GM23248 (cell line): ENCODE measurements around the gene C1orf105. TPM values are rescaled to one million over a fixed set of nuclear protein-coding genes. Genes with fewer than 3 reads are reported as not detected.

Source experiments
- DNase-seq: peaks from one replicate; pipeline ENCODE4 v3.0.0-alpha.2; 2015
- H2AFZ ChIP-seq: fragments of 200-600 bp; sonication (generic); 2 replicates; pipeline ENCODE4 v1.6.1; 2016; ENCODE audit warnings: antibody characterized with exemption
- H3F3A ChIP-seq: fragments of 200-600 bp; sonication (generic); 2 replicates; pipeline ENCODE4 v1.6.1; 2016; ENCODE audit warnings: mild to moderate bottlenecking, antibody characterized with exemption, mixed run types; ENCODE audit not compliant: insufficient read depth
- H3K27ac ChIP-seq: fragments of 200-600 bp; sonication (generic); 2 replicates; pipeline ENCODE4 v1.5.1; 2016; ENCODE audit warnings: mild to moderate bottlenecking
- H3K27me3 ChIP-seq: fragments of 200-600 bp; sonication (generic); replicated peaks from 2 replicates; pipeline ENCODE4 v1.6.1; 2016; ENCODE audit warnings: mild to moderate bottlenecking; ENCODE audit not compliant: insufficient read depth
- H3K36me3 ChIP-seq: fragments of 200-600 bp; sonication (generic); 2 replicates; pipeline ENCODE4 v1.6.1; 2016; ENCODE audit warnings: low read depth, mild to moderate bottlenecking
- H3K4me1 ChIP-seq: fragments of 200-600 bp; sonication (generic); 2 replicates; pipeline ENCODE4 v1.6.1; 2016; ENCODE audit warnings: mild to moderate bottlenecking; ENCODE audit not compliant: insufficient read depth
- H3K4me2 ChIP-seq: fragments of 200-600 bp; sonication (generic); one replicate; pipeline ENCODE4 v1.6.1; 2016; ENCODE audit warnings: mild to moderate bottlenecking; ENCODE audit not compliant: unreplicated experiment
- H3K4me3 ChIP-seq: fragments of 200-600 bp; sonication (generic); 2 replicates; pipeline ENCODE4 v1.5.1; 2016; ENCODE audit warnings: mild to moderate bottlenecking
- H3K79me2 ChIP-seq: fragments of 200-600 bp; sonication (generic); 2 replicates; pipeline ENCODE4 v1.6.1; 2016; ENCODE audit warnings: mild to moderate bottlenecking; ENCODE audit not compliant: insufficient read depth
- H3K9ac ChIP-seq: fragments of 200-600 bp; sonication (generic); 2 replicates; pipeline ENCODE4 v1.6.1; 2016; ENCODE audit warnings: mild to moderate bottlenecking
- H3K9me2 ChIP-seq: fragments of 200-600 bp; sonication (generic); 2 replicates; pipeline ENCODE4 v1.6.1; 2016; ENCODE audit warnings: mixed run types, mild to moderate bottlenecking, moderate library complexity; ENCODE audit not compliant: insufficient read depth
- H3K9me3 ChIP-seq: fragments of 200-600 bp; sonication (generic); one replicate; pipeline ENCODE4 v1.6.1; 2017; ENCODE audit warnings: low read depth
- H4K20me1 ChIP-seq: fragments of 200-600 bp; sonication (generic); 2 replicates; pipeline ENCODE4 v1.6.0; 2016; ENCODE audit not compliant: insufficient read depth
- EZH2 ChIP-seq: fragments of 200-600 bp; sonication (generic); IDR thresholded peaks from 2 replicates; pipeline ENCODE4 v1.6.1; 2018; ENCODE audit warnings: antibody characterized with exemption, mild to moderate bottlenecking; ENCODE audit not compliant: insufficient read depth, poor library complexity, severe bottlenecking
- EZH2phosphoT487 ChIP-seq: fragments of 200-600 bp; sonication (generic); IDR thresholded peaks from 2 replicates; pipeline ENCODE4 v1.6.1; 2018; ENCODE audit warnings: antibody characterized with exemption, moderate library complexity, mild to moderate bottlenecking, low read depth; ENCODE audit not compliant: insufficient read depth
- WGBS, 2 experiments: methylation state at CpG; one replicate each; pipeline ENCODE4 v1.1.6; 2015 to 2017; ENCODE audit warnings: low lambda C conversion rate in 2 of 2, low coverage in 1 of 2; ENCODE audit errors: missing lambda C conversion rate in 2 of 2; 5-methylcytosine and 5-hydroxymethylcytosine counted together
- in situ Hi-C: fragments of 300-500 bp; cut with MboI; formaldehyde crosslinking; loops from 2 replicates; pipeline ENCODE4 v1.15.0; 2020
- polyA plus RNA-seq: library from polyadenylated mRNA; unstranded; fragments of >200 nt; fragmentation: Nextera tagmentation; extraction: Ambion mirVana; gene quantifications from 2 replicates; pipeline ENCODE4 v1.2.1, GENCODE V29; 2016
- total RNA-seq: library from RNA; depleted of rRNA; stranded (reverse); fragments of >200 nt; shearing (Covaris generic); gene quantifications from 2 replicates; pipeline ENCODE4 v1.2.3, GENCODE V29; 2014

The C1orf105 gene
- total and polyA plus RNA-seq, 2 experiments from 2014 or later: not detected

DNA sequence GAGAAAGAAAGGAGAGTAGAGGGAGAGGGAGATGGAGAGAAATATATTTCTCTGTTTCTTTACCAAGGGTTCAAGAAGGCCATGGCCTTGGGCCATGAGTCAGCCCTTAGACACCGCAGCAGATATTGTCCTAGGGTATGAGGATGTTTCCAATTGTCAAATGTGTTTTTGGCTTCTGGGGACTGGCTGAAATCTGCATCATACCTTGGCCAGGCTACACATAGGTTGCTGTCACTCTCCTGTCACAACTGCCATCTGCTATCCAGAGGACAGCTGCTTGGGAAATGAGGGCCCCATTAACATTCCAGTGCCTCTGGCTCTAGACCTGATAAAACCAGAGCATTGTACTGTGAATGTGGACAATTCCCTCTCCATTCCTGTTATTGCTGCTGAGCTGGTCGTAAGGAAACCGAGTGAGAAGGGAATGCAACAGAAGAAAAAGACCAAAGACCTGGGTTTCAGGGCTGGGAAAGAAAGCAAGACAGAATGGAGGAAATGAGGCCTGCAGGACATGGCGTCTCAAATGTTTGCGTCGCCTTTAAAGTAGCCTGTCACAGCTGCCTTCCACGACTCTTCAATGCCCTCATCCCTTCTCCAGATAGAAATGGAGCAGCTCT is 32.2 kb downstream of the C1orf105 start:
- H3F3A ChIP-seq: 0 out of 2 replicates have a peak, but pooled peaks cover 6% of the 10 kb centered on the region
- DNase-seq: no peak
- H3K79me2 ChIP-seq: no peaks in the 10 kb centered on the region
- H3K4me3 ChIP-seq: no peak overlapping the region
- no peak overlapping the region for H3K4me2 ChIP-seq
- no peaks in the 10 kb centered on the region for H4K20me1 ChIP-seq
- TF ChIP-seq EZH2 (no peak), EZH2phosphoT487 (no peak)
- no peaks in the 10 kb centered on the region for H3K9me3 ChIP-seq
- no peaks in the 10 kb centered on the region for H3K27me3 ChIP-seq
- H2AFZ ChIP-seq: no peak overlapping the region
- H3K9me2 ChIP-seq: no peaks in the 10 kb centered on the region
- H3K4me1 ChIP-seq: peaks cover 14% of the 10 kb centered on the region
- no peaks in the 10 kb centered on the region for H3K36me3 ChIP-seq
- in situ Hi-C loops: loop anchor here (10.0 kb wide), 1 partner anchor 272 kb away; no protein-coding TSS in a partner anchor
- WGBS, 2 experiments: 57 to 64% methylated on average over 7 of the region's 7 CpGs
- H3K27ac ChIP-seq: no peak overlapping the region
- H3K9ac ChIP-seq: no peak overlapping the region

DNA sequence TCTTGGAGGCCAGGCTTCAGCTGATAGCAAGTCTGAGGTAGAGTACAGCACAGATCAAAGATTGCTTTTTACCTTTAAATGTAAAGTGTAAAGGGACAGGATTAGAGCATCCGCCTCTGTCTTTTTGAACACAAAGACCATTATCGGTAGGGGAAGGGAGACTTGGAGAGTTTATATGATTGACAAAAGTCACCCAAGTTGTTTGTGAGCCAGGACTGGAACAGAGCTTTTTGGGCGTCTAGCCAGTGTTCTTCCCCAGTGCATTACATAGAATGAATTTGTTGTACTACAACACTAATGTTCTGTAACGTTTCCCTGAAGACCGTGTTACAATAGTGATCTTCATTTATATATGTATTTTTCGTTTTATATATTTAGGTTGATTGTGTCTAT is 32.7 kb downstream of the C1orf105 start:
- H3K4me3 ChIP-seq: no peak overlapping the region
- no peaks in the 10 kb centered on the region for H3K36me3 ChIP-seq
- H3K79me2 ChIP-seq: no peaks in the 10 kb centered on the region
- H3K9me2 ChIP-seq: no peaks in the 10 kb centered on the region
- no peak overlapping the region for H3K4me2 ChIP-seq
- H2AFZ ChIP-seq: no peak overlapping the region
- in situ Hi-C loops: loop anchor here (10.0 kb wide), 1 partner anchor 272 kb away; no protein-coding TSS in a partner anchor
- H3K27me3 ChIP-seq: no peaks in the 10 kb centered on the region
- H3F3A ChIP-seq: 0 out of 2 replicates have a peak, but pooled peaks cover 6% of the 10 kb centered on the region
- no peak for DNase-seq
- WGBS, 2 experiments: 88 to 89% methylated on average over 6 of the region's 6 CpGs
- H3K4me1 ChIP-seq: peaks cover 14% of the 10 kb centered on the region
- H3K27ac ChIP-seq: no peak overlapping the region
- no peak for TF ChIP-seq EZH2
- H3K9ac ChIP-seq: no peak overlapping the region
- H4K20me1 ChIP-seq: no peaks in the 10 kb centered on the region
- H3K9me3 ChIP-seq: no peaks in the 10 kb centered on the region

DNA sequence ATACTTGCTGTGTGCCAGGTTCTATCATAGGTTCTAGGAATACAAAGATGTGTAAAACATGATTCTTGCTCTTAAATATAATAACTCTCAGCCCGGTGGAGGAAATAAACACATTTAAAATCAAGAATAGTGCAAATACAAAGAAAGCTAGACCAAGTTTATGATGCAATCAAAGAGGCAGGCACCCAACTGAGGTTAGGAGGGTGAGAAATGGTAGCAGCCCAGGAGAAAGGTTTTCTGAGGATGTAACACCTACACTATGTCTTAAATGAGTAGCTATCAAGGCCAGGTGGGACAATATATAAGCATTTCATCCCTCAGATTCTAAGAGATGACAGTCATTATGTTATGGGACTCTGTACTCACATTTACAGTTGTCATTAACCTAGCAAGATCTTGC is 33.1 kb downstream of the C1orf105 start:
- H3K4me1 ChIP-seq: peaks cover 14% of the 10 kb centered on the region
- H3K79me2 ChIP-seq: no peaks in the 10 kb centered on the region
- no peaks in the 10 kb centered on the region for H3K9me2 ChIP-seq
- H3K4me2 ChIP-seq: no peak overlapping the region
- WGBS, 2 experiments: 84 to 91% methylated on average over 1 of the region's 1 CpG
- in situ Hi-C loops: loop anchor here (10.0 kb wide), 1 partner anchor 271 kb away; no protein-coding TSS in a partner anchor
- no peaks in the 10 kb centered on the region for H3K9me3 ChIP-seq
- H3F3A ChIP-seq: 0 out of 2 replicates have a peak, but pooled peaks cover 6% of the 10 kb centered on the region
- H4K20me1 ChIP-seq: no peaks in the 10 kb centered on the region
- H3K27ac ChIP-seq: no peak overlapping the region
- DNase-seq: no peak
- H3K36me3 ChIP-seq: no peaks in the 10 kb centered on the region
- H3K4me3 ChIP-seq: no peak overlapping the region
- no peak for TF ChIP-seq EZH2phosphoT487
- TF ChIP-seq EZH2: no peak
- H2AFZ ChIP-seq: no peak overlapping the region
- no peaks in the 10 kb centered on the region for H3K27me3 ChIP-seq
- no peak overlapping the region for H3K9ac ChIP-seq

DNA sequence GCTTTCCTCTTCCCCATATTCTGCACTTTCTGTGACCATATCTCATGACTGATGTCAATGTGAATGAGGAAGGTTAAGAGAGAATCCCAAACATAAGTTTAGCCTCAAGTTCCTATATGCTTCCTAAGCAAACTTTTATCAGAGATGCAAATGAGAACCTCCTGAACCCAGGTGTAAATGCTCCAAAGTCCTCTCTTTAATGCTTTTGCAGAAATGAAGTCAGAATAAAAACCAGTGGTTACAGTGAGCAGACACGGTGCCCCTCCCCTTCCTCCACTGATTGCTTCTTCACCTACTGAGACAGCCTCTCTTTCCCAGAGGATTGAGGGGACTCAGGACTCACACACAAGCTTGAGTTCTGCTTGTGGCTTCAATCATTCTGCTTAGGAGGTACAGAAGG is 35.0 kb downstream of the C1orf105 start:
- no peak overlapping the region for H3K4me2 ChIP-seq

More for the DNA sequence above, 35.0 kb downstream of the C1orf105 start:
- 49 to 56% methylated on average over 1 of the region's 1 CpG for WGBS, 2 experiments
- no peaks in the 10 kb centered on the region for H3K9me3 ChIP-seq
- no peaks in the 10 kb centered on the region for H3K36me3 ChIP-seq
- TF ChIP-seq EZH2phosphoT487 (no peak), EZH2 (no peak)
- peaks cover 14% of the 10 kb centered on the region for H3K4me1 ChIP-seq
- no peaks in the 10 kb centered on the region; the same call in 1 of the 2 replicates for H3K9me2 ChIP-seq
- H3K27me3 ChIP-seq: no peaks in the 10 kb centered on the region
- H2AFZ ChIP-seq: no peak overlapping the region
- H3K27ac ChIP-seq: no peak overlapping the region
- DNase-seq: no peak
- H3K79me2 ChIP-seq: no peaks in the 10 kb centered on the region
- in situ Hi-C loops: loop anchor here (10.0 kb wide), 1 partner anchor 269 kb away; no protein-coding TSS in a partner anchor
- no peaks in the 10 kb centered on the region for H4K20me1 ChIP-seq
- 0 out of 2 replicates have a peak, but pooled peaks cover 6% of the 10 kb centered on the region for H3F3A ChIP-seq
- H3K9ac ChIP-seq: no peak overlapping the region
- no peak overlapping the region for H3K4me3 ChIP-seq
